CD4-positive, alpha-beta T cell treated with Interleukin-12 subunit alpha and Interleukin-12 subunit beta, for 1 hour (primary cell): ENCODE data around the gene CDKL2.
"Not testable (repeated sequence)": the region's sequence is repeated elsewhere in the genome, so short reads cannot be mapped to it uniquely, and the experiment has no call there.

Source experiments
- DNase-seq: peaks from one replicate; pipeline ENCODE4 v3.0.0-alpha.2; 2020

CDKL2 gene

GRCh38 chr4:75549019-75549418 lies 81.3 kb downstream of the CDKL2 start:
- DNase-seq, result no peak

DNA sequence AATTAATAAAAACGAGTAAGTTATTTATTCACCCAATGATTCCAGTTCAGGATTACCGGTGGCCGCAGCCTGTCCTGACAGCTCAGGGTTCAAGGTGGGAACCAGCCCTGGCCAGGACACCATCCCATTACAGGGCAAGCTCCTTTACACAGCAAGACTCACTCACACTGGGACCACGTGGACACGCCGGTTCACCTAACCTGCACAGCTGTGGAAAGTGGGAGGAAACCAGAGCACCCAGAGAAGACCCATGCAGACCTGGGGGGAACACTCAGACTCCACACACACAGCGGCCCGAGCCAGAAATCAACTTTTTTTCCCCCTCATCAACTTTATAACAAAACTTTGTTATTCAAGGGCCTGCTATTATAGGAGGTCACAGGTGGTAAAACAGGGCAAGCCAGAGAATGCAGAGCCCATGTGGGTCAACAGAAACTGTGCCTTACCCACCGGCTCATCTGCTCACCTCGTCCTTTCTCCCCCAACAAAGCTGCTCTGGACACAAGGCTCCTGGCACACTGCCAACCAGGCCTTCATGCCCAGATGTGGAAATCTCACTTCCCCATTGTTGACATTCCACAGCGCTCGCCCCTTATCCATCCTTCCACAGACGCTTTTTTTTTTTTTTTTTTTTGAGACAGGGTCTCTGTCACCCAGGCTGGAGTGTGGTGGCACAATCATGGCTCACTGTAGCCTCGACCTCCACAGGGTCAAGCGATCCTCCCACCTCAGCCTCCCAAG lies 82.5 kb downstream of the CDKL2 start:
- DNase-seq, result no peak

DNA sequence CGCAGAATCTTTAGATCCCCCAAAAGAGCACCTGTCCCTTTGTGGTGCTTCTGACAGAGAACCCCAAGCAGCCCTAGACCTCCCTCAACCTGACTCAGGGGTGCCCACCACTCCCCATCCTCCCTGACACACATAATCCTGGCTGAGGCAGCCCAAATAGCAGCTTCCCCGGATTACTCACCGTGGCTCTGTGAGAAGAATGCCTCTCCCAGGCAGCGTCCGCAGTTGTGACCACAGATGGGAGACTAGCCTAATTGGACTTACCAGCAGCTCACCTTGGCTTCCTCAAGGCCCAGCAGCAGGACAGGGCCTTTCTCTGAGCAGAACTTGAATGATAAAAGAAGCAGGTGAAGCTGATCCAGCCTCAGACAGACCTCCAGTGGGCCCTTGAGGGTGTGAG lies 84.8 kb downstream of the CDKL2 start:
- DNase-seq, result no peak

- no peak for DNase-seq
These were observed 85.5 kb downstream of the CDKL2 start for GRCh38 chr4:75544870-75545269.

DNA sequence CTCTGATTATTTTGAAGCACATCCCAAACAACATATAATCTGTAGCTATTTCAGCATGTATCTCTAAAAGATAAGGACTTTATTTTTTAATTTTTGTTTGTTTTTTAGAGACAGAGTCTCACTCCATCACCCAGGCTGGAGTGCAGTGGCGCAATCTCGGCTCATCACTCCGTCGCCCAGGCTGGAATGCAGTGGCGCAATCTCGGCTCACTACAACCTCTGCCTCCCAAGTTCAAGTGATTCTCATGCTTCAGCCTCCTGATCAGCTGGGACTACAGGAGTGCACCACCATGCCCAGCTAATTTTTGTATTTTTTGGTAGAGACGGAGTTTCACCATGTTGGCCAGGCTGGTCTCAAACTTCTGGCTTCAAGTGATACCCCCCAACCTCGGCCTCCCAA lies 86.1 kb downstream of the CDKL2 start:
- DNase-seq, result not testable (repeated sequence)

DNA sequence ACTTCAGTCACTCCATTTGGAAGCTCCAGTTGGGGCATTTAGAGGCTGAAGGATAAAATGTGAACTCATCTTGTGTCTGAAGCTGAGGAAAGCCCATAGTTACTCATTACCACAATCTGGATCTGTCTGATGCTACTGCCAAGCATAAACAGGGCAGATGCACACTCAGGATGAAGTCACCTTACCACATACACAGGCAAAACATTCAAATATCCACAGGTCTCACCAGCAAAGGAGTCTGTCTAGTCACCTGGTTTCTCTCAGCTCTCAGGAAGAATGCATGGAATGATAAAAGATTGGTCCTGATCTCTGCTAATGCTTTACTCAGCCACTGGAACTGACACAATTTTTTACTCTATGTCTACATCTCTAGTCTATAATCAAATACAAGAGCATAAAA lies 87.5 kb downstream of the CDKL2 start:
- DNase-seq, result no peak

DNA sequence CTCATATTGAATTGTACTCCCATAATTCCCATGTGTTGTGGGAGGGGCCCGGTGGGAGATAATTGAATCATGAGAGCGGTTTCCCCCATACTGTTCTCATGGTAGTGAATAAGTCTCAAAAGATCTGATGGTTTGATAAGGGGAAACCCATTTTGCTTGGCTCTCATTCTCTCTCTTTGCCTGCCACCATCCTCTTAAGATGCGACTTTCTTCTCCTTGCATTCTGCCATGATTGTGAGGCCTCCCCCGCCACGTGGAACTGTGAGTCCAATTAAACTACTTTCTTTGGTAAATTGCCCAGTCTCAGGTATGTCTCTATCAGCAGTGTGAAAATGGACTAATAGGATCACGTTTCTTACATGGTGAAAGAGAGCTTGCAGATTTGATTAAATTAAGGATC lies 93.0 kb downstream of the CDKL2 start:
- not testable (repeated sequence) for DNase-seq

DNA sequence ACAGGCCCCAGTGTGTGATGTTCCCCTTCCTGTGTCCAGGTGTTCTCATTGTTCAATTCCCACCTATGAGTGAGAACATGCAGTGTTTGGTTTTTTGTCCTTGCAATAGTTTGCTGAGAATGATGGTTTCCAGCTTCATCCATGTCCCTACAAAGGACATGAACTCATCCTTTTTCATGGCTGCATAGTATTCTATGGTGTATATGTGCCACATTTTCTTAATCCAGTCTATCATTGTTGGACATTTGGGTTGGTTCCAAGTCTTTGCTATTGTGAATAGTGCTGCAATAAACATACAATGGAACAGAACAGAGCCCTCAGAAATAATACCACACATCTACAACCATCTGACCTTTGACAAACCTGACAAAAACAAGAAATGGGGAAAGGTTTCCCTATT lies 96.4 kb downstream of the CDKL2 start:
- DNase-seq, result not testable (repeated sequence)

DNA sequence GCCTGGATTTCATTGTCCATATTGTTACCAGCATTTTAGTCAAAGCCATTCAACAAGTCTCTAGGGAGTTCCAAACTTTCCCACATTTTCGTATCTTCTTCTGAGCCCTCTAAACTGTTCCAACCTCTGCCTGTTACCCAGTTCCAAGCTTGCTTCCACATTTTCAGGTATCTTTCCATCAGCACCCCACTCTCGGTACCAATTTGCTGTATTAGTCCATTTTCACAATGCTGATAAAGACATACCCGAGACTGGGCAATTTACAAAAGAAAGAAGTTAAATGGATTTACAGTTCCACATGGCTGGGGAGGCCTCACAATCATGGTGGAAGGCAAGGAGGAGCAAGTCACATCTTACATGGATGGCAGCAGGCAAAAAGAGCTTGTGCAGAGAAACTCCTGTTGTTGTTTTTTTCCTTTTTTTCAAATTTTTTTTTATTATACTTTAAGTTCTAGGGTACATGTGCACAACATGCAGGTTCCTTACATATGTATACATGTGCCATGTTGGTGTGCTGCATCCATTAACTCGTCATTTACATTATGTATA lies 96.9 kb downstream of the CDKL2 start:
- DNase-seq, result not testable (repeated sequence)

DNA sequence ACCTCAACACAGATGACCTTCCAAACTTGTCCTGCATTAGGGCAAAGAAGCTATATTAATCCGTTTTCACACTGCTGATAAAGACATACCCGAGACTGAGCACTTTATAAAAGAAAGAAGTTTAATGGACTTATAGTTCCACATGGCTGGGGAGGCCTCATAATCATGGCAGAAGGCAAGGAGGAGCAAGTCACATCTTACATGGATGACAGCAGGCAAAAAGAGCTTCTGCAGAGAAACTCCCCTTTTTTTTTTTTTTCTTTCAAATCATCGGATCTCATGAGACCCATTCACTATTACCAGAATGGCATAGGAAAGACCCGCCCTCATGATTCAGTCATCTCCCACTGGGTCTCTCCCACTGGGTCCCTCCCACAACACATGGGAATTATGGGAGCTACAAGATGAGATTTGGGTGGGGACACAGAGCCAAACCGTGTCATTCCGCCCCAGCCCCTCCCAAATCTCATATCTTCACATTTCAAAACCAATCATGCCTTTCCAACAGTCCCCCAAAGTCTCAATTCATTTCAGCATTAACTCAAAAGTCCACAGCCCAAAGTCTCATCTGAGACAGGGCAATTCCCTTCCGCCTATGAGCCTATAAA lies 98.7 kb downstream of the CDKL2 start:
- not testable (repeated sequence) for DNase-seq

DNA sequence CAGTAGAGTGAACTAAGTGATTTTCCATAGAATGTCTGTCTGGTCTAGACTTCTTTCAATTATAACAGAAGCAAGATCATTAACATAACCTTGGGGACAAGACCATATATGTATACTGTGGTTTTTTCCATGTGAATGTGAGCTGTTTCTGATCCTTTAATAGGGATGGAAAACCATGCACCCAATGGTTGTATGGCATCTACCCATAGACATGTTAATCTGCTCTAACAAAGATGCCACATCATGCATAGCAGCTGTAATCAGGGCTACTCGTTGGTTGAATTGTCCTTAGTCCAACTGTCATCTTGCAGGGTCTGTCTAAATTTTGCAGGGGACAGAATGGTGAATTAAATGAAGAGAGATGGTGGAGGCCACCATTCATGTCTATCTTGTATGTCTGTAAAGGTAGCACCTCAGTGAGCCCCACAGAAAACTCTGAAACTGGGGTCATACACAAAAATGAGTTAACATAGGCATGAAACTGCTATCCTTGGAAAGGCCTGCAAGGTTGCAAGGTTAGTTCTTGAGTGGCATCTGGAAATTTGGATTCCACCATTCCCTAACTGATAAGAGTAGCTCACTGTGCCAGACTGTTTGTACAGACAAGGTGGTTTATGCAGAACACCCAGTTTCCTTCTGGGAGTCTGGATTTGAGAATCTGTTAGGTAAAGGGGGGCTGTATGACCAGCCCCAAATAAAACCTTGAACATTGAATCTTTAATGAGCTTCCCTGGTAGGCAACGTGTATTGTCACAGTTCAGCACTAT lies 99.6 kb downstream of the CDKL2 start:
- DNase-seq, result no peak
